ENCODE measurements around the gene KCNJ9.
"Not testable (repeated sequence)": the region's sequence is repeated elsewhere in the genome, so short reads cannot be mapped to it uniquely, and the experiment has no call there.

KCNJ9 gene

GRCh38 chr1:160111462-160111861, 30.1 kb downstream of the KCNJ9 start:
- not testable (repeated sequence) for H3K4me3 ChIP-seq (ENCODE audit: low read depth in 1 of 2, low read length in 2 of 2); H3K9me3 ChIP-seq (ENCODE audit: control insufficient read depth in 1 of 2, low read length in 2 of 2); H3K27me3 ChIP-seq (ENCODE audit: low read depth, low read length); H3K27ac ChIP-seq (ENCODE audit: low read length); H3K36me3 ChIP-seq (ENCODE audit: control insufficient read depth in 1 of 2, insufficient read depth in 2 of 2, low read length in 2 of 2)
- H3K4me1 ChIP-seq (ENCODE audit: control insufficient read depth in 1 of 2, insufficient read depth in 2 of 2, low read length in 2 of 2): peaks cover 0 to 35% of the 10 kb centered on the region in 2 donors

- Histone ChIP-seq H3K4me1 (ENCODE audit: control insufficient read depth in 1 of 2, insufficient read depth in 2 of 2, low read length in 2 of 2) (peaks cover 0 to 38% of the 10 kb centered on the region in 2 donors), H3K4me3 (ENCODE audit: low read depth in 1 of 2, low read length in 2 of 2) (no peak overlapping the region), H3K36me3 (ENCODE audit: control insufficient read depth in 1 of 2, insufficient read depth in 2 of 2, low read length in 2 of 2) (no peaks in the 10 kb centered on the region), H3K27ac (ENCODE audit: low read length) (no peak overlapping the region), H3K27me3 (ENCODE audit: low read depth, low read length) (peaks cover 5% of the 10 kb centered on the region), H3K9me3 (ENCODE audit: control insufficient read depth in 1 of 2, low read length in 2 of 2) (no peaks in the 10 kb centered on the region)
Observed at GRCh38 chr1:160112357-160112756, 31.0 kb downstream of the KCNJ9 start.

GRCh38 chr1:160113407-160113806, 32.1 kb downstream of the KCNJ9 start:
- H3K9me3 ChIP-seq (ENCODE audit: control insufficient read depth in 1 of 2, low read length in 2 of 2): no peaks in the 10 kb centered on the region
- peaks cover 6% of the 10 kb centered on the region for H3K27me3 ChIP-seq (ENCODE audit: low read depth, low read length)
- no peak overlapping the region for H3K27ac ChIP-seq (ENCODE audit: low read length)
- no peaks in the 10 kb centered on the region for H3K36me3 ChIP-seq (ENCODE audit: control insufficient read depth in 1 of 2, insufficient read depth in 2 of 2, low read length in 2 of 2)
- H3K4me3 ChIP-seq (ENCODE audit: low read depth in 1 of 2, low read length in 2 of 2): no peak overlapping the region
- H3K4me1 ChIP-seq (ENCODE audit: control insufficient read depth in 1 of 2, insufficient read depth in 2 of 2, low read length in 2 of 2): peaks cover 0 to 48% of the 10 kb centered on the region in 2 donors

GRCh38 chr1:160114085-160114484, 32.7 kb downstream of the KCNJ9 start:
- Histone ChIP-seq H3K4me3 (ENCODE audit: low read depth in 1 of 2, low read length in 2 of 2) (no peak overlapping the region), H3K27me3 (ENCODE audit: low read depth, low read length) (peaks cover 6% of the 10 kb centered on the region), H3K9me3 (ENCODE audit: control insufficient read depth in 1 of 2, low read length in 2 of 2) (no peaks in the 10 kb centered on the region), H3K4me1 (ENCODE audit: control insufficient read depth in 1 of 2, insufficient read depth in 2 of 2, low read length in 2 of 2) (peaks cover 0 to 53% of the 10 kb centered on the region in 2 donors), H3K27ac (ENCODE audit: low read length) (no peak overlapping the region), H3K36me3 (ENCODE audit: control insufficient read depth in 1 of 2, insufficient read depth in 2 of 2, low read length in 2 of 2) (no peaks in the 10 kb centered on the region)

DNA sequence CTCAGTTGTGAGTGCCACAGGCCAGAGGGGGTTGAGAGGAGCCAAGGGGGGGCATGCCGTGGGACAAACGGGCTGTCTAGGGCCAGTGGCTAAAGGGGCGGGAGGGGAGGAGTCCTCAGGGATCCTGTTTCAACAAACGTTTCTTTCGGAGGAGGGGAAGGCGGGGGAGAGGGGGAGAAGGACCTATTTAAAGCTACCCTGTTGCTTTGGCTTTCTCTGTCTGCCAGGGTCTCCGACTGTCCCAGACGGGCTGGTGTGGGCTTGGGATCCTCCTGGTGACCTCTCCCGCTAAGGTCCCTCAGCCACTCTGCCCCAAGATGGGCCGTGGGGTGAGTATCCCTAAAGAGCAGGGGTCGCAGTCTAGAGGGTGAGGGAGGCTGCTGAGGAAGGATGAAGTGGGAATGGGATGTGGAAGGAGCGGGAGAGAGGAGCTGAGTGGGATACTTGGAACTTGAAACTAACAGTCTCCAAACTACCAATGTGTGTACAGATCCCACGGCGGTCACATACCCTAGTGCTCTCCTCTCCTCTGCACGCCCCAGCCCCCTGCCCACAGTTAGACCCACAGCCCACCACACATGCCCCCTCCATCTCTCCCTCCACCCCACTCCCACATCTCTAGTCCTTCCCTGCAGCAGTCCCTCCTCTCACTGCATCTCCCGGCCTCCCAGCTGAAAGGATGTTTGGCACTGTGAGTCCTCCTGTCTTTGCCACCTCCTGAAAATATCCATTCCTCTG, 34.4 kb downstream of the KCNJ9 start, which contains the start of gene ATP1A2:
Gene ATP1A2, plus strand, starts transcription at position 215 of the 738 bp plus-strand sequence. Its CDS starts 103 bp downstream, at position 318.
- H3K4me3 ChIP-seq (ENCODE audit: low read depth in 1 of 2, low read length in 2 of 2): peak within 1 kb of the TSS; percentile 51 to 60

GRCh38 chr1:160116283-160117147, 35.2 kb downstream of the KCNJ9 start:
- peaks cover 0 to 5% of the 10 kb centered on the region in 2 donors for H3K36me3 ChIP-seq (ENCODE audit: control insufficient read depth in 1 of 2, insufficient read depth in 2 of 2, low read length in 2 of 2)
- H3K27ac ChIP-seq (ENCODE audit: low read length): peak overlapping the region; percentile 33
- peak overlapping the region; percentile 51 to 60 for H3K4me3 ChIP-seq (ENCODE audit: low read depth in 1 of 2, low read length in 2 of 2)
- H3K27me3 ChIP-seq (ENCODE audit: low read depth, low read length): peaks cover 6% of the 10 kb centered on the region
- H3K9me3 ChIP-seq (ENCODE audit: control insufficient read depth in 1 of 2, low read length in 2 of 2): no peaks in the 10 kb centered on the region
- H3K4me1 ChIP-seq (ENCODE audit: control insufficient read depth in 1 of 2, insufficient read depth in 2 of 2, low read length in 2 of 2): peaks cover 0 to 52% of the 10 kb centered on the region in 2 donors

More for the DNA sequence above, 34.4 kb downstream of the KCNJ9 start, which contains the start of gene ATP1A2:
- Histone ChIP-seq H3K27me3 (ENCODE audit: low read depth, low read length) (peaks cover 6% of the 10 kb centered on the region), H3K36me3 (ENCODE audit: control insufficient read depth in 1 of 2, insufficient read depth in 2 of 2, low read length in 2 of 2) (no peaks in the 10 kb centered on the region), H3K9me3 (ENCODE audit: control insufficient read depth in 1 of 2, low read length in 2 of 2) (no peaks in the 10 kb centered on the region), H3K4me1 (ENCODE audit: control insufficient read depth in 1 of 2, insufficient read depth in 2 of 2, low read length in 2 of 2) (peaks cover 0 to 52% of the 10 kb centered on the region in 2 donors), H3K27ac (ENCODE audit: low read length) (peak within 1 kb of the TSS; percentile 33)

DNA sequence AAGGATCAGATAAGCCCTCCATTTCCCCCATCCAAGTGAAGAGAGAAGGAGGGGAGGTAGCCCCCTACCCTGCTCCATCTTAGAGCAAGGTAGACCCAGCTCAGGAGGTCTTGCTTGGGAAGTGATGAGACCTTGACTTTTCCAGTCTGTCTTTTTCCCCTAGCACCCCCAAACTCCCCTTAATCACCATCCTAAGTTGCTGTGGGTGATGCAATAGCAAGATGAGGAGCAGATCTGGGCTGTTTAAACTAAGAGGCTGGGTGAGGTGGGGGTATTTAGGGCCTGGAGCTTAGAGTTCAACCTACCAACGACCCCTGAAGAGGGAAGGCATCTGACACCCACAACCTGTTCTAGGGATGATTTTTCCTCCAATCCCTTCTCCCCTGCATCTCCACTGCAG, 36.0 kb downstream of the KCNJ9 start:
- Histone ChIP-seq H3K9me3 (ENCODE audit: control insufficient read depth in 1 of 2, low read length in 2 of 2) (no peaks in the 10 kb centered on the region), H3K27ac (ENCODE audit: low read length) (no peak overlapping the region), H3K27me3 (ENCODE audit: low read depth, low read length) (peaks cover 6% of the 10 kb centered on the region), H3K4me3 (ENCODE audit: low read depth in 1 of 2, low read length in 2 of 2) (peak overlapping the region; percentile 51 to 60), H3K4me1 (ENCODE audit: control insufficient read depth in 1 of 2, insufficient read depth in 2 of 2, low read length in 2 of 2) (peaks cover 0 to 47% of the 10 kb centered on the region in 2 donors), H3K36me3 (ENCODE audit: control insufficient read depth in 1 of 2, insufficient read depth in 2 of 2, low read length in 2 of 2) (peaks cover 0 to 6% of the 10 kb centered on the region in 2 donors)

DNA sequence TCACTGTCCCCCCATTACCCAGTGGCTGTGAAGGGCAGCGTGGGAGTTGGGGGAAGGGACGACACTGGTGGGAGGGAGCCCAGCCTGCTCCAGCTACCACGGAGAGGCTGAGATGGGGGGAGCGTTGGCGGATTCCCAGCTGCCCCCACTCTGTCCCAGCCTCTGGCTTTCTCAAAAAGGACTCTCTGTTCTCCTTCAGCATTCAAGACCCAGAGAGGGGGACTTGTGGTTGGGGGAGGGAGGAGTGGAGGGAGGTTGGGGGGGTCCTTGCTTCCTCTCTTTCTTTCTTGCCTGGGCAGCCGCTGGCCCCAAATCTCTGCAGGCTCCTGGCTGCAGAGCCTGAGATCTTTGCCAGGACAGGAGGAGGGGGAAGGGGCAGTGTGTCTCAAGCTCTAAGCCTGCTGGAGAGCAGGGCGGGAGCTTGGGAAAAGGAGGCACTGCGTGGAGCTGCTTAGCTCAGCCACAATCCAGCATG, 36.4 kb downstream of the KCNJ9 start:
- H3K4me1 ChIP-seq (ENCODE audit: control insufficient read depth in 1 of 2, insufficient read depth in 2 of 2, low read length in 2 of 2): peaks cover 0 to 43% of the 10 kb centered on the region in 2 donors
- peaks cover 0 to 8% of the 10 kb centered on the region in 2 donors for H3K36me3 ChIP-seq (ENCODE audit: control insufficient read depth in 1 of 2, insufficient read depth in 2 of 2, low read length in 2 of 2)
- peaks cover 6% of the 10 kb centered on the region for H3K27me3 ChIP-seq (ENCODE audit: low read depth, low read length)
- H3K4me3 ChIP-seq (ENCODE audit: low read depth in 1 of 2, low read length in 2 of 2): peak overlapping the region; percentile 51 to 60
- no peaks in the 10 kb centered on the region for H3K9me3 ChIP-seq (ENCODE audit: control insufficient read depth in 1 of 2, low read length in 2 of 2)
- no peak overlapping the region for H3K27ac ChIP-seq (ENCODE audit: low read length)

- peaks cover 6% of the 10 kb centered on the region for H3K27me3 ChIP-seq (ENCODE audit: low read depth, low read length)
- H3K4me3 ChIP-seq (ENCODE audit: low read depth in 1 of 2, low read length in 2 of 2): no peak overlapping the region
- no peak overlapping the region for H3K27ac ChIP-seq (ENCODE audit: low read length)
Observed at GRCh38 chr1:160118928-160119327, 37.6 kb downstream of the KCNJ9 start.

DNA sequence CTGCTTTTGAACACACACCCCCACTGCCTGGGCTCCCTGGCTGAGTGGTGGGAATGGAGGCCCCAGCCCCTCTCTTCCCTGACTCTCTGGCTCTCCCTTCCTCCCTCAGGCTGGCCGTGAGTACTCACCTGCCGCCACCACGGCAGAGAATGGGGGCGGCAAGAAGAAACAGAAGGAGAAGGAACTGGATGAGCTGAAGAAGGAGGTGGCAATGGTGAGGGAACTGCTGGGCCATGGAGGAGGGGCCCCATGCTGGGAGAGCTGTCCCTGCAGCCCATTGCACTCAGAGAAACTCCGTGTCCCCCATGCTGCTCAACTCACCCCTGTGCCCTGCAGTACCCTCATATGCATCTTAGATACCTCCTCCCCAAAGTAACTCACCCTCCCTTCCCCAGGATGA, 39.5 kb downstream of the KCNJ9 start:
- H3K4me1 ChIP-seq (ENCODE audit: control insufficient read depth in 1 of 2, insufficient read depth in 2 of 2, low read length in 2 of 2): peaks cover 0 to 36% of the 10 kb centered on the region in 2 donors
- peaks cover 6% of the 10 kb centered on the region for H3K27me3 ChIP-seq (ENCODE audit: low read depth, low read length)
- H3K27ac ChIP-seq (ENCODE audit: low read length): no peak overlapping the region
- no peak overlapping the region for H3K4me3 ChIP-seq (ENCODE audit: low read depth in 1 of 2, low read length in 2 of 2)
- no peaks in the 10 kb centered on the region for H3K9me3 ChIP-seq (ENCODE audit: control insufficient read depth in 1 of 2, low read length in 2 of 2)
- H3K36me3 ChIP-seq (ENCODE audit: control insufficient read depth in 1 of 2, insufficient read depth in 2 of 2, low read length in 2 of 2): peaks cover 0 to 12% of the 10 kb centered on the region in 2 donors

More at GRCh38 chr1:160118928-160119327, 37.6 kb downstream of the KCNJ9 start:
- Histone ChIP-seq H3K9me3 (ENCODE audit: control insufficient read depth in 1 of 2, low read length in 2 of 2) (no peaks in the 10 kb centered on the region), H3K36me3 (ENCODE audit: control insufficient read depth in 1 of 2, insufficient read depth in 2 of 2, low read length in 2 of 2) (peaks cover 0 to 8% of the 10 kb centered on the region in 2 donors), H3K4me1 (ENCODE audit: control insufficient read depth in 1 of 2, insufficient read depth in 2 of 2, low read length in 2 of 2) (peaks cover 0 to 38% of the 10 kb centered on the region in 2 donors)

DNA sequence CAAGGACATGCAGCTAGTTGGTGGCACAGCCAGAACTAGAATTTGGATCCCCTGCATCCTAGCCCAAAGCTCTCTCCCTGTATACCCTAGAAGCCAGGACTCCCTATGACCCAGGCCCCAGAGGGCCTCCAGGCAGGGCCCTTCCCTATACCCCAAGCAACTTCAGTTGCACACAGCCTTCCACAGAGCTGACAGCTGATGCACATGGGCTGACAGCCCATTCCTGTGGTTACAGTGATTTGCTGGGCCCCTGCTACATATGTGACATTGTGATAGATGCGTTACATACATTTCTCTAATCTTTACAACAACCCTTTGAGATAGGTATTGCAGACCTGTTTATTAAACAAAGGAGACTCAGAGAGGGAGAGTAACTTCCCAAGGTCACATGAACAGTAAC, 40.0 kb downstream of the KCNJ9 start:
- no peaks in the 10 kb centered on the region for H3K9me3 ChIP-seq (ENCODE audit: control insufficient read depth in 1 of 2, low read length in 2 of 2)
- no peak overlapping the region for H3K4me3 ChIP-seq (ENCODE audit: low read depth in 1 of 2, low read length in 2 of 2)
- H3K36me3 ChIP-seq (ENCODE audit: control insufficient read depth in 1 of 2, insufficient read depth in 2 of 2, low read length in 2 of 2): peaks cover 0 to 15% of the 10 kb centered on the region in 2 donors
- H3K4me1 ChIP-seq (ENCODE audit: control insufficient read depth in 1 of 2, insufficient read depth in 2 of 2, low read length in 2 of 2): peaks cover 0 to 36% of the 10 kb centered on the region in 2 donors
- H3K27me3 ChIP-seq (ENCODE audit: low read depth, low read length): peaks cover 6% of the 10 kb centered on the region
- no peak overlapping the region for H3K27ac ChIP-seq (ENCODE audit: low read length)
